GM19467 (cell line): ENCODE results near the gene FUZ.

Source experiments
- ATAC-seq: cut with Tn5 transposase; IDR thresholded peaks from one replicate; pipeline ENCODE4 v1.9.1; 2021; ENCODE audit warnings: mild to moderate bottlenecking, moderate library complexity; ENCODE audit not compliant: unreplicated experiment

The FUZ gene

GRCh38 chr19:49807904-49808675, 5.0 kb downstream of the FUZ start:
- ATAC-seq = no peak

- ATAC-seq = no peak
These were observed 5.8 kb downstream of the FUZ start for GRCh38 chr19:49807058-49807903.

DNA sequence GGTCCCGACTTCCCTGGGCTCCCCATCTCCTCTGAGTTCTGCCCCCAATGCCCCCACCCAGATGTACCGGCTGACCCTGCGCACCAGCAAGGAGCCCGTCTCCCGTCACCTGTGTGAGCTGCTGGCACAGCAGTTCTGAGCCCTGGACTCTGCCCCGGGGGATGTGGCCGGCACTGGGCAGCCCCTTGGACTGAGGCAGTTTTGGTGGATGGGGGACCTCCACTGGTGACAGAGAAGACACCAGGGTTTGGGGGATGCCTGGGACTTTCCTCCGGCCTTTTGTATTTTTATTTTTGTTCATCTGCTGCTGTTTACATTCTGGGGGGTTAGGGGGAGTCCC, 6.5 kb downstream of the FUZ start:
- no peak for ATAC-seq

DNA sequence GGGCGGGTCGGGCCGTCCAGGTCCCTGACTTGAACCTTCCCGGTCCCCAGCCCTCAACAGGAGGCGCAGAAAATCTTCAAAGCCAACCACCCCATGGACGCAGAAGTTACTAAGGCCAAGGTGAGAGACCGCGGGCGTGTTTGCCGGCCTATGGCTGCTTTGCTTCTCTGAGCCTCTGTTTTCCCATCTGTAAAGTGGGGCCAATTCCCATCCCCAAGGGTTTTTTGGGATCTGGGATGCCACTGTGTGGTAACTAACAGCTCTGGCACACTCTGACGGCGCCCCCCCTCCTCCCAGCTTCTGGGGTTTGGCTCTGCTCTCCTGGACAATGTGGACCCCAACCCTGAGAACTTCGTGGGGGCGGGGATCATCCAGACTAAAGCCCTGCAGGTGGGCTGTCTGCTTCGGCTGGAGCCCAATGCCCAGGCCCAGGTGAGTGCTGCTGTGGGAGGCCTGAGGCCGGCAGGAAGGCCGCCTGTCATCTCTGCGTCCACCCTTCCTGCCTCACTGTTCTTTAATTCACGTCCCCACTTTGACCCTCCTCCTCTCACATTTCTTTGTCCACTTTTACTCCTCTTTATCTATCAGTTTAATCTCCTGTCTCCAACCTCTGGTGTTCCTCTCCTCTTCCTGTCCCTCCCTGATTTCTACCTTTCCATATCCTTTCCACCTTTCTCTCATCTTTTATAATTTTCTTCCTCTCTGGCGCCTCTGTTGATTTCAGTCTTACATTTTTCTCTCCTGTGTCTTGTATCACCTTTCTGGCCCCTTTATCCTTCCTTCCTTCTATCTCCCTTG, 7.1 kb downstream of the FUZ start:
- ATAC-seq = no peak

DNA sequence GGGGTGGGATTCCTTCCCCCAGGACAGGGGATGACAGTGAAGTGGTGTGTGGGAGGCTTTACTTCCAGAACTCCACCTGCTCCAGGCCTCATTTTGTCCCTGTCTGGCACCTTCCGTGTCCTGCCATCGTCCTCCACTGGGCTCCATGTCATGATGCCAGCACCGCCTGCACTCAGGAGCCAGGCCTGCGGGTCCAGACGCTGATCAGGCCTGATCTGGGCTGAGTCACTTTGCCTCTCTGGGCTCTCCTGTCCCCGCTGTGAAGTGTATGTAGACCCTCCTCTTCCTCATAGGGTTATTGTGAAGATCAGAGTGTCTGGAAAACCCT, 9.6 kb downstream of the FUZ start:
- ATAC-seq = no peak

DNA sequence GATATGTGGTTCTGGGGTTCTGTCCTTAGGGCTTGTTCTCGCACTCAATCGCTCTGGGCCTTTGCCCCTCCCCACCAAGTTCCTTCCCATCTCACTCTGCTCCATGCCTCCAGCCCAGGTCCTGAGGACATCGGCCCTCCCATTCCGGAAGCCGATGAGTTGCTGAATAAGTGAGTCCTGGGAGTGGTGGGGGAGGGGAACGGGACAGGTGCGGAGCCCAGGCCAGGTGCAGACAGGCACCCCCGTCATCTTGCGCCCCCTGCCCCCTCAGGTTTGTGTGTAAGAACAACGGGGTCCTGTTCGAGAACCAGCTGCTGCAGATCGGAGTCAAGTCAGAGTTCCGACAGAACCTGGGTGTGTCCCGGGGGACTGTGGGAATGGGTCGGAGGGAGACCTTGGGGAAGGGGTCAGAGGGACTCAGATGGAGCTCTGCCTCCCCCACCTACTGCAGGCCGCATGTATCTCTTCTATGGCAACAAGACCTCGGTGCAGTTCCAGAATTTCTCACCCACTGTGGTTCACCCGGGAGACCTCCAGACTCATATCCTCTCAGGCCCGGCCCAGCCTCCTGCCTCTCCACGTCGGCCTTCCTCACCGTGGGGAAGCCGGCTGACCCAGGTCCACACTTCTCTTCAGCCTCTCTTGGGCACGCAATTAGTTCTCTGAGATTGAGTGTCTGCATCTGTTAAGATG, 10.1 kb downstream of the FUZ start:
- no peak for ATAC-seq

GRCh38 chr19:49801966-49802661, 11.0 kb downstream of the FUZ start:
- ATAC-seq = no peak

GRCh38 chr19:49801401-49801888, 11.6 kb downstream of the FUZ start:
- ATAC-seq = no peak

DNA sequence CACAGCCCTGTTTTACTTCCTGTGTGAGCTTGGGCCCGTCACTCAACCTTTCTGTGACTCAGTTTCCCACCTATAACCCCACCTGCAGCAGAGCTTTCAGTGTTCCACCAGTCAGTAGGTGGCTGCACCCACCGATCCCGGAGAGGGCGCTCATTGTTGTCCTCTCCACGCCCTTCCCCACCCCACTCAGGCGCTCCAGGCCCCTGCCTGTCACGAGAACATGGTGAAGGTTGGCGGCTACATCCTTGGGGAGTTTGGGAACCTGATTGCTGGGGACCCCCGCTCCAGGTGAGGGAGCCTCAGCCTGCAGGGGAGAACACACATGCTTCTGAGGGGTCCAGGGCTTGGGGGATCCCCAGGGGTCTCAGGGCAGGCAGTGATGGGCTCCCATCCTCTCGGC, 12.3 kb downstream of the FUZ start:
- no peak for ATAC-seq

- ATAC-seq = no peak
These were observed 13.2 kb downstream of the FUZ start for GRCh38 chr19:49799798-49800376.

- ATAC-seq = no peak
These were observed 13.8 kb downstream of the FUZ start for GRCh38 chr19:49799271-49799797.

- ATAC-seq = no peak
These were observed 14.5 kb downstream of the FUZ start for GRCh38 chr19:49798574-49798973.

GRCh38 chr19:49795615-49796014, 17.5 kb downstream of the FUZ start:
- no peak for ATAC-seq

- ATAC-seq = no peak
These were observed 19.6 kb downstream of the FUZ start for GRCh38 chr19:49793561-49793840.

GRCh38 chr19:49792829-49793560, 20.1 kb downstream of the FUZ start:
- no peak for ATAC-seq

- ATAC-seq = no peak
These were observed 21.2 kb downstream of the FUZ start for GRCh38 chr19:49791776-49792445.

GRCh38 chr19:49790866-49791265, 22.2 kb downstream of the FUZ start:
- ATAC-seq = no peak

GRCh38 chr19:49788857-49789256, 24.2 kb downstream of the FUZ start:
- ATAC-seq = no peak

GRCh38 chr19:49787746-49788145, 25.3 kb downstream of the FUZ start:
- no peak for ATAC-seq
